Measurements from ENCODE around the gene RNF187. TPM values are rescaled to one million over a fixed set of nuclear protein-coding genes. Genes with fewer than 3 reads are reported as not detected.

The RNF187 gene
- total and polyA plus RNA-seq, 2 of the 4 experiments (the other 2 are of a cell fraction), result 14.0 to 55.4 TPM

- Histone ChIP-seq H3K23ac (ENCODE audit: low read depth, low read length) (no peak overlapping the region), H2BK15ac (ENCODE audit: low read depth, low read length) (no peak overlapping the region), H2AK9ac (replicated peaks; ENCODE audit: low read depth, low read length, poor library complexity) (no peak overlapping the region), H3K18ac (ENCODE audit: low read depth, low read length) (no peak overlapping the region), H2BK120ac (ENCODE audit: low read depth, low read length) (no peak overlapping the region), H3K9me1 (ENCODE audit: insufficient read depth, low read length) (no peaks in the 10 kb centered on the region), H3K27ac (ENCODE audit: insufficient read depth, low read length) (no peak overlapping the region), H3K56ac (ENCODE audit: extremely low read depth, insufficient read depth, low read length) (no peak overlapping the region), H3K4me2 (ENCODE audit: low read depth, low read length) (no peak overlapping the region), H3K9ac (ENCODE audit: low read depth, low read length) (no peak overlapping the region), H3K9me3 (ENCODE audit: control insufficient read depth, insufficient read depth, low read length) (no peaks in the 10 kb centered on the region), H3K79me1 (ENCODE audit: low read depth in 1 of 2, low read length in 2 of 2) (peaks cover 11 to 12% of the 10 kb centered on the region in 2 experiments), H2AFZ (replicated peaks; ENCODE audit: low read length, poor library complexity) (no peak overlapping the region), H3K14ac (replicated peaks; ENCODE audit: low read depth, low read length) (no peak overlapping the region), H3K4me1 (ENCODE audit: control insufficient read depth, insufficient read depth, low read length) (no peaks in the 10 kb centered on the region), H4K8ac (ENCODE audit: low read depth in 2 of 2, low read length in 2 of 2) (no peak overlapping the region), H3K4me3 (ENCODE audit: insufficient read depth, low read depth, low read length) (no peak overlapping the region), H4K20me1 (ENCODE audit: insufficient read depth, low read length) (0 out of 2 replicates have a peak, but pooled peaks cover under 1% of the 10 kb centered on the region), H3K27me3 (ENCODE audit: control insufficient read depth, insufficient read depth, low read length) (peaks cover 4% of the 10 kb centered on the region), H2BK5ac (ENCODE audit: low read depth, low read length, poor library complexity, severe bottlenecking) (no peak overlapping the region), H2AK5ac (ENCODE audit: low read depth, low read length) (no peak overlapping the region), H3K36me3 (ENCODE audit: control insufficient read depth, insufficient read depth, low read length) (no peaks in the 10 kb centered on the region), H4K91ac (ENCODE audit: insufficient read depth, low read depth, low read length) (no peak overlapping the region), H4K5ac (ENCODE audit: low read depth, low read length) (no peak overlapping the region), H2BK20ac (ENCODE audit: low read depth, low read length) (no peak overlapping the region), H3K4ac (ENCODE audit: low read depth, low read length) (no peak overlapping the region)
- intact Hi-C loops (cut with micrococcal nuclease) (no loop called here), in situ Hi-C loops (cut with MboI; ENCODE audit: low sequenced_read_pairs) (no loop called here), dilution Hi-C loops (cut with HindIII; ENCODE audit: low sequenced_read_pairs, unreplicated experiment) (no loop called here)
- ChIA-PET CTCF (no interaction called here), POLR2A (ENCODE audit: unreplicated experiment) (interaction anchor here (1.1 kb wide), 1 partner anchor 47 kb away, joined by 3 read pairs; no protein-coding TSS in a partner anchor)
- 69% methylated on average over 2 of the region's 10 CpGs; no CpG with 5 or more reads in 1 of the 2 experiments for WGBS, 2 experiments (ENCODE audit: extremely low coverage in 2 of 2, insufficient read length in 1 of 2)
- peak; percentile 25 for DNase-seq
- ATAC-seq (ENCODE audit: low read depth), result no peak
- no TSS peak for BruUV-seq (replicated peaks)
- TF ChIP-seq RCOR1 (IDR thresholded peaks at IDR 0.05; ENCODE audit: insufficient replicate concordance, low read length) (no peak), USF2 (IDR thresholded peaks at IDR 0.05; ENCODE audit: low read depth, low read length) (no peak), RAD21 (IDR thresholded peaks at IDR 0.05; ENCODE audit: low read length) (no peak), CEBPB (IDR thresholded peaks at IDR 0.05; ENCODE audit: low read depth, low read length) (no peak)
These were observed 34.8 kb upstream of the RNF187 start for GRCh38 chr1:228452194-228453021.
